T follicular helper cell (primary cell): ENCODE results near the gene DMXL1.
"Not testable (repeated sequence)": the region's sequence is repeated elsewhere in the genome, so short reads cannot be mapped to it uniquely, and the experiment has no call there.

Experiments used
- DNase-seq: peaks from one replicate; pipeline ENCODE4 v3.0.0-alpha.2; 2020; ENCODE audit warnings: low read depth

Gene DMXL1

DNA sequence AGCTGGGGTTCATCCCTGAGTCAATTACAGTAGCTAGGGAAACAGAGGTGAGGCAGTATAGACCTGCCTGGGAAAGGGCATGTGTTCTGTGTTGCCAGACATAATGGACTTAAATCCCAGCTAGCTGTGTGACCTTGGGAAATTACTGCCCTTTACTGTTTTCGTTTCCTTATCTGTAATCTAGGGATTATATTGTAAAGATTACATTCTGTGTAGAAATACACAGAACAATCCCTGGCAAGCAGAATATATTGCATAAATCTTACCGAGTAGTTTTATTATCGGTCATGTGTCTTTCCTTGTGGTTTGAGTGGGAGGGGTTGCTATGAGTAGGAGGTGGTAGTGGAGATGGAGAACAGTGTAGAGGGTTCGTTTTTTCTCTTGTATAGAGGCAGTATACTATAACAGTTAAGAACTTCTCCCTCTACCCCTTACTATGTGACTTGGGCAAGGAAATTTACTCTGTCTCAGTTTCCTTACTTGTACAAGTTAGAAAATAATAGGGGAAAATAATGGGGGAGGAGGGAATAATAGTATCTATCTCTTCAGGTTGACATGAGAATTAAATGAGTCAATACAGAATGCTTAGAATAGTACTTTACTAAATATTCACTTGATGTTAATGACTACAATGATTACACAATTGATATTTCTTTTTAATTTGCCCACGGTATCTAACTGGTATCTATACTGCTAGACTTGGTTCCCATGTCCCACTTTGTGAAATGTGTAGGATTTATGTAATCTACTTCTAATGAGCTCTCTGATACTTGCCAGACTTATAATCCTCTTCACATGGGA, 7.1 kb upstream of the DMXL1 start:
- DNase-seq = no peak

DNA sequence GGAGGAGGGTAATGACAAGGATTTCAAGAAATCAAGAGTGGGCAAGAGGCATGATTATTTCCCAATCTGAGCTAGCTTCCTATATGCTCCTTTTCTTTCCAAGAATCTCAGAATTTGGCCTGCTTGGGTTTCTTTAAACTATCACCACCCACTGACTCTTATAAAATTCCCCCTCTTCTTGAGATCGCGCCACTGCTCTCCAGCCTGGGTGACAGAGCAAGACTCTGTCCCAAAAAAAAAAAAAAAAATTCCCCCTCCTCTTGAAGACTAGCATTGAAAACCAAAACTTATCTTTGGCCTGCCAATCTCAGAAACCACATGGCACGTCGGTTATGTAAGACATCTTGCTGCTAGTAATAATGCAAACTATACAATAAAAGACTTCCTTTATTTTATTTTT, 3.4 kb upstream of the DMXL1 start:
- DNase-seq = no peak

DNA sequence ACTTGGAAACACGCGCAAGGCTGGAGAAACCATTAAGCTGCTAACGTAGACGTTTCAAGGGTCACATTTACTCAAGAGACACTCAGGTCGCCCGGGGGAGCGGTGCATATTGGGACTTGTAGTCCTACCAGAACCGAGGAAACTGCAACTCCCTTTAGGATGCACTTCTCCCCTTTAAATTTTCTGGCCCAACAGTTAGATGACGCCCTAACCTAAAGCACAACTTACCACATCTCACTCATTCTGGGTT, 384 bp upstream of the DMXL1 start:
- no peak for DNase-seq

DNA sequence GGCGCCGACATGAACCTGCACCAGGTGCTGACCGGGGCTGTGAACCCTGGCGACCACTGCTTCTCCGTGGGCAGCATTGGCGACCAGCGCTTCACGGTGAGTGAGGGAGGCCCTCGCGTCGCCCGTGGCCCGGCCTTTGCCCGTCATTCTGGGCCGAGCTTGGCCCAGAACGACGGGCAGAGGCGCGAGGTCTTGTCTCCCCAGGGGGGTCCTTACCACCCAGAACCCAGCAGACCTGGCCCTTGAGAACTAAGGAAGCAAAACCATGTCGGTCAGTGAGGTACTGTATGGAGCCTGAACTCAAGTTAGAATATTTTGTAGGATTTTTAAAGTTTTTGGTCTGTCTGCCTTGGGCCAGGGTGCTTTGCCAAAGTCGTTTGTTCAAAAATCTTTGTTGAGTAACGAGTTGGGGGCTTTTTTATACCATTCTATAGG, 691 bp downstream of the DMXL1 start:
- no peak for DNase-seq

DNA sequence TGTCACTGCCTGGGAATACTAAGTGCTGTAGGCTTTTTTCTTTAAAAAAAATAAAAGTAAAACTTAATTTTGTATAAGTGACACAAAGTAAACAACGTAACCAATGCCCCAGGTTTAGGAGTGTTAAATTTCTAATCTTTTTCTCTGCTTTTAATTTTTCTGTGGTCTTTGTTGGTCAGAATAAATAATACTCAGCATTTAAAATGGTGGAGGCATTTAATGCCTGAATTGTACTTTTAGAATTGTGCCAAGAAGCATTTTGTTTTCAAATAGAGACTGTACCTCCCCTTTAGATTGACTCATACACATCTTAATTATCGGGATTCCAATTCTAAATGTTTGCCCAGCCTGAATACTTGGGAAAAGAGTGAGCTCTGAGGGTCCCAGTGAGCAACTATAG, 1.6 kb downstream of the DMXL1 start:
- no peak for DNase-seq

DNA sequence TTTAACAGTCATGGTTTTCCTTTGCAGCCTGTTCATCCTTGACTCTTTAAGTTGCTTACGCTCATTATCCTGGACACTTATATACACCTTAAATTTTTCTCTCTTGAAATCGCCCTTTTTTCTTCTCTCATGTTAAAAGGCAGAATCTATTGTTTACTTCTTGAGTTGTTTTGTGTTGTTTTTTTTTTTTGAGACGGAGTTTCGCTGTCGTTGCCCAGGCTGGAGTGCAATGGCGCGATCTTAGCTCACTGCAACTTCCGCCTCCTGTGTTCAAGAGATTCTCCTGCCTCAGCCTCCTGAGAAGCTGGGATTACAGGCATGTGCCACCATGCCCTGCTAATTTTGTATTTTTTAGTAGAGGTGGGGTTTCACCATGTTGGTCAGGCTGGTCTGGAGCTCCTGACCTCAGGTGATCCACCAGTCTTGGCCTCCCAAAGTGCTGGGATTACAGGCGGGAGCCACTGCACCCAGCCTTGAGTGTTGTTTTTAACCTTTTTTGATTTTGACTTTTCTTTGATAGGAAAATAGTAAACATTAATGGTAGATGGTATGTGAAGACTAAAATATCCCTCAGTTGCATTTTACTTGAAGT, 3.0 kb downstream of the DMXL1 start:
- DNase-seq = not testable (repeated sequence)

DNA sequence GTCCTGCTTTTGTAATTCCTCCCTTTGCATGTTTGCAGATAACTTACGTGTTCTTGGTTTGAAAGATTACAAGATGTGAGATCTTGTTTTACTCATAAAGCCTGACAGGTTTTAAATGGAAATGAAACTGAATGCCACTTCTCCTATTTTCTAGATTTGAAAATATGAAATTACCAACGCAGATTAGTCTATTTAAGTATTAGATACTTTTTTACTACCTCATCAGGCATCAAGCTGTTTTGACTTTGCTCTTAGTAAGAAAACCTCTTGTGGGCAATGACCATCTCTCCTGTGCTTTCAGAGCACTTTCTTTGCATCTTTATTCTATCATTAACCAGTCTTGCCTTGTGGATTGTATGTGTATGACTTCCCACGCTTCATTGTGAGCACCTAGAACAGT, 3.5 kb downstream of the DMXL1 start:
- no peak for DNase-seq

DNA sequence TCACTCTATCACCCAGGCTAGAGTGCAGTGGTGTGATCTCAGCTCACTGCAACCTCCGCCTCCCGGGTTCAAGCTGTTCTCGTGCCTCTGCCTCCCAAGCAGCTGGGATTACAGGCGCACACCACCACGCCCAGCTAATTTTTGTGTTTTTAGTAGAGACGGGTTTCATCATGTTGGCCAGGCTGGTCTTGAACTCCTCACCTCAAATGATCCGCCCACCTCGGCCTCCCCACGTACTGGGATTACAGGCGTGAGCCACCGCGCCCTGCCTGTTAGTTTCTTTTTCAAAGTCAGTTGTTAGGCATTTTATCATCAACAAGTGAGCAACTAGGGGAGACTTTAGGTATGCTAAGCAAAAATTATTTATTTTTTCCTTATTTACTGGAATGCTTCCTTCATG, 4.4 kb downstream of the DMXL1 start:
- not testable (repeated sequence) for DNase-seq

DNA sequence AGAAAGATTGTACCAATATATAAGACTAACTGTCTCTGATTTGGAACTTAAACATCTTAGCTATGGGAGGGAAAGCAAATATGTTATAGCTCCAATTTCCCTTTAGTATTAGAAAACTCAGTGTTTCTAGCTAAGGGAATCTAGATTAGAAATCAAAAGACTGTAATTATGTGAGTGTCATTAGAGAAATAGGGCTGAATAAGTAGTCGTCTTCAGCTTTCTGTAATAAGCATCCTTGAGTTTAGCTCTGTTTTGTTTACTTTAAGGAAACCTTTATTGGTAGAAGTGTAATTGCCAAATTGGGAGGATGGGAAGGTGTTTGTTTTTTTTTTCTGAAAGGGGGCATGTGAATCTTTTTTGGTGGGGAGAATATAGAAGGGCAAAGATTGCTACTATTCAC, 5.2 kb downstream of the DMXL1 start:
- DNase-seq = no peak

DNA sequence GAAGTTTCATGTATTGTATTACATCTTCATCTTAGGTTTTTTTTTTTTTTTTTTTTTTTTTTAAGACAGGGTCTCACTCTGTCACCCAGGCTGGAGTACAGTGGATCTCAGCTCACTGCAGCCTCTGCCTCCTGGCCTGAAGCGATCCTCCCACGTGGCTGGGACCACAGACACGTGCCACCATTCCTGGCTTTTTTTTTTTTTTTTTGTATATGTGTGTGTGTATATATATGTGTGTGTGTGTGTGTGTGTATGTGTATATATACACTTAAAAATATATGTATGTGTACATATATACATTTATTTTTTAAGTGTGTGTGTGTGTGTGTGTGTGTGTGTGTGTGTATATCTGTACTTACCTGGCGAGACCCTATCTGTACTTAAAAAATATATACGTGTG, 6.6 kb downstream of the DMXL1 start:
- no peak for DNase-seq

DNA sequence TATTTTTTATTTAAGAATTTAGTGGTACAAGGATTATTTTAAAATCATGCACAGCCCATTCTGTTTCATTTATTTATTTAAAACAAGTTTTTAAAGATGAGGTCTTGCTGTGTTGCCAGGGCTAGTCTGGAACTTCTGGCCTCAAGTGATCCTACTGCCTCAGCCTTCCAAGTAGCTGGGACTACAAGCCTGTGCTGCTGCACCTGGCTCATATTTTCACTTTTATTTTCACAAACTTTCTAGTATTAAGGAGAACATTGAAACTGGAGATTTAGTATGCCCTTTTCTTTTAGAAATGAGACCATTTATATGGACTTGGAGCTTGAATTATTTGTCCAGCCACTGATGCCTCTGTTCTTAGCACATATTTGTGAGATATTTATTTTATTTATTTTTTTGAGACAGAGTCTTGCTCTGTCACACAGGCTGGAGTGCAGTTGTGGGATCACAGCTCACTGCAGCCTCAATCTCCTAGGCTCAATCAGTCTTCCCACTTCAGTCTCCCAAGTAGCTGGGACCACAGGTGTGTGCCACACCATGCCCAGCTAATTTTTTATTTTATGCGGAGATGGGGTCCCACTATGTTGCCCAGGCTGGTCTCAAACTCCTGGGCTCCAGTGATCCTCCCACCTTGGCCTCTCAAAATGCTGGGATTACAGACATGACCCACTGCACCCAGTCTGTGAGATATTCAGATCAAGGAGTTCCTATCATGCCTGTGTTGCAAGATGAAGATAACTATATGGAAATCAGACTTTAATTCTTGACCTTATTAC, 7.4 kb downstream of the DMXL1 start:
- no peak for DNase-seq

DNA sequence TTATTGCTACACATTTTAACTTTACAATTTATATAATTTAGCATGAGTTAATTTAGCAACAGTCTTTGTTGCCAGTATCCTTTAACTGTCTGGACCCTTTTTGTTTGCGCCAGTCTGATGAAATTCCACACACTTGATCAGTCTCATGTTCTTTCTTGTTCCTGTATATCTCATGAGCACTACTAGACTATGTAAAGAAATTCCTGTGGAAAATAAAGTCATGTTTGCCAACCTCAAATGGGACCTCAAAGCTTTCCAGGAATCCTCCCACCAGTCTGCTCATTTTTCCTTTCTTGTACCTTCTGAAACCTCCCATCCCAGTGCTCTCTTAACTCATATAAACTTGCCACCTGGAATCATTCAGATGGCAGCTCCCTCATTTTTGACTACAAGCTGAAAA, 8.0 kb downstream of the DMXL1 start:
- DNase-seq = no peak

DNA sequence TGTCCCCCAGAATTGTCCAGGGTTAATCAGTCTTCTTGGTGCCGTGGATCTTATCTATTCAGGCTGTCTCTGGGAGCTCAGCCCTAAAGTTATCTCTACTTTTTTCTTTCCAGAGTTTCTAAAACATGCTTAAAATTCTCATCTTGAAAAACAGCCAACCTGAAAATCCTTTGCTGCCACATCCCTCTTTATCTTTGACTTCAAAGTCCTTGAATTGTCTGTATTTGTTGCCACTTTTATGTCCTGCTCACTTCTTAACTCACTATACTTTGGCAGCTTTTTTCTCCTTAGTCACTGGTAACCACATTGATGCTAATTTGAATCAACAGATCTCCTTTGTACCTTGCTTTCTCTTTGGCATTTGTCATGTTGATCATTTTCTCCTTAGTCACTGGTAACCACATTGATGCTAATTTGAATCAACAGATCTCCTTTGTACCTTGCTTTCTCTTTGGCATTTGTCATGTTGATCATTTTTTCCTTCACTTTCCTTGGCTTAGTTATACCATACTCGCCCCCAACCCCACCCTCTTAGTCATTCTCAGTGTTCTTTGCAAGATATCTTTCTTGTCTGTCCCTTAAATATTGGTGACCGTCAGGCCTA, 8.5 kb downstream of the DMXL1 start:
- no peak for DNase-seq

DNA sequence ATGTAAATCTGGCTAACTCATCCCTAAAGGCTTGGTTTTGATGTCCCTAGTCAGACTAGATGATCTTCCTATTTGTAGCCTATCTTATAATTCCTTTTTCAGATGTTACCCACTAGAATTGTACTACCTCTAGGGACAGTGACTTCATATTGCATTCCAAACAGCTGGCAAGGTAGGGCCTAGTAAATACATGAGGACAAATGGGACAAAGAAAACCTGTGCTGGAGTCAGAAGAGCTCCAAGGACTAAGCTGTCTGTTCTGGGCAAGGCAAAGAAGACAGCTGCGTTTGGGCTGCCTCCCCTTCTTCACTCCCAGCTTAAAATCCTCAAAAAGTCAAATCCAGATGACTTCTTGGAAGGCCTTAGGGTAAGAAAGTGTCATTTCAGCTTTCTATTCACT, 10.0 kb downstream of the DMXL1 start:
- no peak for DNase-seq

DNA sequence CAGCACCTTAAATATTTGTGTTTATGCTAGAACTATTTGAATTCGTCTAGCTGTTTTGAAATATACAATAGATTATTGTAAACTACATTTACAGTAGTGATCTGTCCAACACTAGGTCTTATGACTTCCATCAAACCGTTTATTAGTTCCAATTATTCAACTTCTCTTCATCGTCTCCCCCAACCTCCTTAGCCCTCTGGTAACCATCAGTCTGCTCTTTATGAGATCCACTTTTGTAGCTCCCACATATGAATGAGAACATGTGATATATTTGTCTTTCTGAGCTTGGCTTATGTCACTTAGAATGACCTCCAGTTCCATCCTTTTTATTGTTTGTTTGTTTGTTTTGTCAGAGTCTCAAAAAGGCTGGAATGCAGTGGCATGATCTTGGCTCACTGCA, 11.8 kb downstream of the DMXL1 start:
- no peak for DNase-seq

DNA sequence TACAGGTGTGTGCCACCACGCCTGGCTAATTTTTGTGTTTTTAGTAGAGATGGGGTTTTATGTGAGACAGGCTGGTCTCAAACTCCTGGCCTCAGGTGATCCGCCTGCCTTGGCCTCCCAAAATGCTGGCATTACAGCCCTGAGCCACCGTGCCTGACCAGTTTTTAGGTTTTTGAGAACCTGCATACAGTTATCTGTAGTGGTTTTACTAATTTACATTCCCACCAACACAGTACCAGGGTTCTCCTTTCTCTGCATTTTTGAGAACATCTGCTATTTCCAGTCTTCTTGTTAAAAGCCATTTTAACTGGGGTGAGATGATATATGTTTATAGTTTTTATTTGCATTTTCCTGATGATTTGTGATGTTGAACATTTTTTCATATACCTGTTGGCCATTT, 12.8 kb downstream of the DMXL1 start:
- DNase-seq = no peak

DNA sequence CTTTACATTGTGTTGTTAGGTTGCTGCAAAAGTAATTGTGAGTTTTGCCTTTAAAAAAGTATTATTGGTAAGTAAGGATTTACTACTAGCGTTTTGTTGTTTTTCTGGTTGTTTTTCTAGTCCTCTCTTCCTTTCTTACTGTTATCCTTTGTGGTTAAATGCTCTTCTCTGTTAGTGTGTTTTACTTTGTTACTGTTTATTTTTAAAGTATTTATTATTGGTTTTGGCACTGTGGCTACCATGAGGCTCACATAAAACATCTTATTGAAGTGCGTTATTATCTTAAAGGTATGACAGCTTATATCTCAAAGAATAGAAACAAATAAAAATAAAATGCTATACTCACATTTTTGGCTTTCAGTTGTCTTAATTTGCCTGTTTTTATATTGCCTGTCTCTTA, 17.6 kb downstream of the DMXL1 start:
- DNase-seq = no peak

DNA sequence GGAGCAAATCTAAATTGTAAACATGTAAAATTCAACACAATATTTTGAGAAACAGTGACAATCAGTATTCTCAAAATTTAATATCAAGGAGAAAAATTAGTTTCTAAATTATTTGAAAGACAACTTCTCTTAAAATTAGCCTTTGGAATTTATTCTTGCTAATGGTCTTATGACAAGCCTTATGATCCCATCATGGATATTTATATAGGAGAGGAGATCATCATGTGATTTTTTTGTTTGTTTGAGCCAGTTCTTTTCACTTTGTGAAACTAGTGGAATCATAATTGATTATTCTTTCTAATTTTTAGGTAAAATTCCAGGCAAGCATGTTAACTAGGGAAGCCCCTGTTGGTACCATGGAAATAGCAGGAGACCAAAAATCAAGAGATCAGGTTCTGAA, 24.7 kb downstream of the DMXL1 start:
- no peak for DNase-seq

DNA sequence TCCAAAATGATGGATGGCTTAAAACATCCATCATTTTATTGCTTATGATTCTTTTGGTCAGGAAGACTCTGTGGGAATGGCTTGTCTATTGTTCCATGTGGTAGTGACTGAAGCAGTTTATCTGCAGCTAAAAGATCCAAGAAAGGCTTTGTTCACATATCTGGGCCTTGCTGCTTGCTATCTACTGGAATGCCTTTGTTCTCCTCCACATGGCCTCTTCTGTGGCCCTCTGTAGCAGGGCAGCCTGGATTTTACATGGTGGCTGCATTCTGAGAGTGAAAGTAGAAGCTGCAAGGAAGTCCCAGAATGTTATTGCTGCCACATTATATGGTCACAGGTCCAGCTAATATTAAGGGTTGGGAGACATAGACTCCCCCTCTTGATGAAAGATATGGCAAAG, 35.1 kb downstream of the DMXL1 start:
- no peak for DNase-seq

DNA sequence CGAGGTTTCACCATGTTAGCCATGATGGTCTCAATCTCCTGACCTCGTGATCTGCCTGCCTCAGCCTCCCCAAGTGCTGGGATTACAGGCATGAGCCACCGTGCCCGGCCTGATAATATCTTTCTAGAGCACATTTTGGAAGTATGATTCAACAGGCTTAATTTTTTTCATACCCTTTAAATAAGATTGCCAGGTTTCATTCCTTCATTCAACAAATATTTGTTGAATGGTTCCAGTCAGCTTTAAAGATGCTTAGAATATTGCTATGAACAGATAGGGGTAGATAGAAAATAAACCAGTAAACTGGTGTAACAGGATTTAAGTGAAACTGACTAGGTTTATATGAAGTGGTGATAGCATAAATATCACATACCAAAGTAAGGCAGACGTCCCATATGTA, 41.3 kb downstream of the DMXL1 start:
- DNase-seq = no peak

DNA sequence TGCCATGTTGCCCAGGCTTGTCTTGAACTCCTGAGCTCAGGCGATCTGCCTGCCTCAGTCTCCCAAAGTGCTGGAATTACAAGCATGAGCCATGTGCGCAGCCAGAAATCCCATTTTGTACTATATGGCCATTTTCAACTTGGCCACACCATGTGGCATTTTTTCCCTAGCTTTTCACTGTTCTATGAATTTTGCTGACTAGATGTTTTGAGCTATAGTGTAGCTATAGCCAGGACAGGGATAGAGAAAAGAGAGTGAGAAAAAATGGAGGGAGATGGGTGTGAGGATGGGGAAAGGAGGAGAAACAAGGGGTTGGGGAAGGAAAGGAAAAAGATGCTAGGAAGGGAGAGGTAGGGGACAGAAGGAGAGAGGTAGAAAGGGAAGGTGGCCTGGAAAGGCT, 46.4 kb downstream of the DMXL1 start:
- no peak for DNase-seq

DNA sequence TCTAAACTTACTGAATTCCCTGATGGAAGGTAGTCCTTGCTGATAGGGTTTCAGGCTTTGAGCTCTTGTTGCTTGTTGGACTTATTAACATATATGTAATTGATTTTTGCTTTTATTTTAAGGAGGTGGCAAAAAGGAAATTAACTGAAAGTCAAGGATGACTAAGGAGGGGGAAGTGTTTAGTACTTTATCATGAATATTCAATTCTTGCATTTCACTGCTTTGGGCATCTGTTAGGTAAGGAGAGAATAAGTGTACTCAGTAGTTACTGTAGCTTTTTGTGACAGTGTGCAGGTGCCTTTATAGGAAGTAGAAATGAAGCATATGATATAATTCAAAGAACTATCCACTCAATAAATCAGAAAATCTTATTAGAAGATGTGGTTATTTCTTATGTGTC, 47.1 kb downstream of the DMXL1 start:
- DNase-seq = no peak

DNA sequence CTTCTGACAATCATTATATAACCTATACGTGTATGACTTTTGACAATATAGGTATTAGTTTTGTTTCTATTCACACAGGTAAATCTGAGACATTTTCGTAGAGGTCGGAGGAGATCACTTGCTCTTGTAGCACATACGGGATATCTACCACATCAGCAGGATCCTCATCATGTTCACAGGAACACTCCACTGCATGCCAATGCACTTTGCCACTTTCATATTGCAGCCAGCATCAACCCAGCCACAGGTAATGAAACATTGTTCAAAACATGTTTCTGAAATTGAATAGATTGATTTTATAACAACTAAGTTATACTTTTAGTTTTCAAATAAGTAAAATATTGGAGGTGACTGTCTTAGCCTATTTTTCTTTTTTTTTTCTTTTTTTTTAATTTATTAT, 50.0 kb downstream of the DMXL1 start:
- DNase-seq = no peak
